Loucy (cell line): ENCODE data around the gene ZNF585A.

ENCODE experiments used
- EZH2phosphoT487 ChIP-seq: fragments of 200-600 bp; IDR thresholded peaks from 2 replicates; pipeline ENCODE4 v1.6.1; 2018; ENCODE audit warnings: antibody characterized with exemption, mild to moderate bottlenecking, moderate library complexity, borderline replicate concordance
- TF ChIP-seq, protein P1 (sequence below): fragments of 200-600 bp; sonication (generic); conservative IDR thresholded peaks from 2 replicates; pipeline ENCODE4 v1.5.1; 2014; ENCODE audit warnings: mild to moderate bottlenecking, antibody characterized with exemption, low read length

GRCh38 chr19:37098570-37098969 is 73.9 kb downstream of the ZNF585A start:
- TF ChIP-seq, protein P1, sequence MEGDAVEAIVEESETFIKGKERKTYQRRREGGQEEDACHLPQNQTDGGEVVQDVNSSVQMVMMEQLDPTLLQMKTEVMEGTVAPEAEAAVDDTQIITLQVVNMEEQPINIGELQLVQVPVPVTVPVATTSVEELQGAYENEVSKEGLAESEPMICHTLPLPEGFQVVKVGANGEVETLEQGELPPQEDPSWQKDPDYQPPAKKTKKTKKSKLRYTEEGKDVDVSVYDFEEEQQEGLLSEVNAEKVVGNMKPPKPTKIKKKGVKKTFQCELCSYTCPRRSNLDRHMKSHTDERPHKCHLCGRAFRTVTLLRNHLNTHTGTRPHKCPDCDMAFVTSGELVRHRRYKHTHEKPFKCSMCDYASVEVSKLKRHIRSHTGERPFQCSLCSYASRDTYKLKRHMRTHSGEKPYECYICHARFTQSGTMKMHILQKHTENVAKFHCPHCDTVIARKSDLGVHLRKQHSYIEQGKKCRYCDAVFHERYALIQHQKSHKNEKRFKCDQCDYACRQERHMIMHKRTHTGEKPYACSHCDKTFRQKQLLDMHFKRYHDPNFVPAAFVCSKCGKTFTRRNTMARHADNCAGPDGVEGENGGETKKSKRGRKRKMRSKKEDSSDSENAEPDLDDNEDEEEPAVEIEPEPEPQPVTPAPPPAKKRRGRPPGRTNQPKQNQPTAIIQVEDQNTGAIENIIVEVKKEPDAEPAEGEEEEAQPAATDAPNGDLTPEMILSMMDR, result no peak
- no peak for TF ChIP-seq EZH2phosphoT487
